RPMI8226 (cell line): ENCODE measurements around the gene PHF2.

ENCODE experiments used
- DNase-seq: peaks from one replicate; pipeline ENCODE4 v3.0.0-alpha.2; 2015

Gene PHF2

DNA sequence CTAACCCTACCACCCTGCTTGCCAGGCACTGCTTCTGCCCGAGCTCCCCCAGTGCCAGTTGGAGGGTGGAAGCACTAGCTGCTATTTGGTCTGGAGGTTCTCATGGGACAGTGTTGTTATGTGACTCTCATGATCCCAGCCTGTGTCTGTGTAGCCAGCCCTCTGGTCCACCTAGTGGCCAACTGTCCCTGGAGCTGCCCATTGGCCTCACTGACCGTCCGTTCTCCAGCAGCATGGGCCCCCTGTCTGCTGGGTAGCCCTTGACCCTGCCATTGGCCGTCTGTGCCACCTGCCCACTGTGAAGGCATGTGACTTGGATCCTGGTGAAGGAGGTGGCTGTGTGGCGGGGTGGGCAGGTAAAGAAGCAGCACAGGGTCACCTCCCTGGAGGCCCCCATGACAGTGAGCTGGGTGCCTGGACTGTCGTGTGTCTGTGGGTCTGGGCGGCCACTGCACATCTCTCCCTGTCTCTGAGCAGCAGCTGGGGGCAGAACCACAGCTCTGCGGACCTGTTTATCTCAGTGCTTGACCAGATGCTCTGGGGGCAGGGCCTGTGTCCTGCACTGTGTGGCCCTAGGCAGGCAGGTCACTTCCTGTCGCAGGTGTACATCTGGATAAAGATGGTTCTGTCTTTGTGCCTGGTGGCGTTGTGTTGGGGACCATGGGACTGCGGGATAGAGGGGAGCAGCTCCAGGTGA lies 11.4 kb downstream of the PHF2 start:
- DNase-seq = no peak

DNA sequence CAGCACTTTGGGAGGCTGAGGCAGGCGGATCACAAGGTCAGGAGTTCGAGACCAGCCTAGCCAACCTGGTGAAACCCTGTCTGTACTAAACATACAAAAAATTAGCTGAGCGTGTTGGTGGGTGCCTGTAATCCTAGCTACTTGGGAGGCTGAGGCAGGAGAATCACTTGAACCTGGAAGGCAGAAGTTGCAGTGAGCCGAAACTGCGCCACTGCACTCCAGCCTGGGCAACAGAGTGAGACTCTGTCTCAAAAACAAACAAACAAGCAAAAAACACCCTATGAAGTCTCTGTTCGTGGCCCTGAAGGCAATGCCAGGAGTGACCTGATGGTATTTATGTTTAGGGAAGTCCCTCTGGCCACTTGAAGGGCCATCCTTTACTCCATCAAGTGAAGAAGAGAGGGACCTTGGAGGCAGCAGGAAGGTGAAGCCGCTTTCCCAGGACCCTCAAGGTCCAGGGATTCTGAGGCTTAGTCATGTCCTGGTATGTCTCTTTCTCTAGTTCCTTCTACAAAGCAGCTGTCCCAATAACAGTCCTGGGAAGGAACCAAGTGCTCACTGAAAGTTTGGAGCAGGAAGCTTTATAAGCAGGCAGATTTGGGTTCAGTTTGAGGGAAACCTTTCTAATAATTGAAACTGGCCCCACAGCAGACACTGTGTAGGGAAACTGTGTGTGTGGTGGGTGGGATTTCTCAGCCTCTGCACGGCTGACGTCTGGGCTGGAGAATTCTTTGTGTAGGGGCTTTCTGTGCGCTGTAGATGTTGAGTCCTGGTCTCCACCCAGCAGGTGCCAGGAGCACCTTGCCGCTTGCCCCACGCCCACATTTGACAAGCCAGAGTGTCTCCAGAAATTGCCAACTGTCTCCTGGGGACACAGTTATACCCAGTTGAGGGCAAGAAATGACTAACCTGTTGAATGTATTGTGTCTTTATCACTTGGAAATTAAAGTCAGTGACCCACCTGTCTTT lies 12.5 kb downstream of the PHF2 start:
- DNase-seq = no peak

GRCh38 chr9:93589688-93590087 lies 13.3 kb downstream of the PHF2 start:
- no peak for DNase-seq

DNA sequence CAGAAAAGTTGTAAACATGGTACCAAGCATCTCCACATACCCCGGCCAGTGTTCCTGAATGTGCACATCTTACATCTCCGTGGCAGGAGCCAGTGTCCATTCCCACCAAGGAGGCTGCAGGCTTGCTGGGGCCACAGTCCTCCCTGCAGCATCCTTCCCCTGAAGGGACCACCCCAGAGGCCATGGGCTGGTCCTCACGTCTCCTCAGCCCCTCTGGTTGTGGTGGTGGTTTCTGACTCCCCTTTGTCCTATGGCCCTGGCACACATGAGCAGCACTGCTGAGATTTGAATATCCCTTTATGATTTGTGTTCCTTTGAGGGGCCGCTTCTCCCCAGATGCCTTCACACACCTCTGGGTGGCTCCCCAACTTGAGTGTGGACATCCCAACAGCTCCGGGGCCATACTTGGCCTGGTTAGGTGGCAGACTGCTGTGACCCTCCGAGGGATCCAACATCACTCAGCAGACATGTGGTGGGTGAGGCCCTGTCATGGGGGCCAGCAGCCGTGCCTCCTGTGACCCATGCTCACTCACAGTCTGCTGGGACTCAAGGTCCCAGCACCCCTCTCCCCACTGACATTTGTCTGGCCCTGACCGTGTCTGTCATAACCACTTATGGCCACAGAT lies 14.3 kb downstream of the PHF2 start:
- no peak for DNase-seq

DNA sequence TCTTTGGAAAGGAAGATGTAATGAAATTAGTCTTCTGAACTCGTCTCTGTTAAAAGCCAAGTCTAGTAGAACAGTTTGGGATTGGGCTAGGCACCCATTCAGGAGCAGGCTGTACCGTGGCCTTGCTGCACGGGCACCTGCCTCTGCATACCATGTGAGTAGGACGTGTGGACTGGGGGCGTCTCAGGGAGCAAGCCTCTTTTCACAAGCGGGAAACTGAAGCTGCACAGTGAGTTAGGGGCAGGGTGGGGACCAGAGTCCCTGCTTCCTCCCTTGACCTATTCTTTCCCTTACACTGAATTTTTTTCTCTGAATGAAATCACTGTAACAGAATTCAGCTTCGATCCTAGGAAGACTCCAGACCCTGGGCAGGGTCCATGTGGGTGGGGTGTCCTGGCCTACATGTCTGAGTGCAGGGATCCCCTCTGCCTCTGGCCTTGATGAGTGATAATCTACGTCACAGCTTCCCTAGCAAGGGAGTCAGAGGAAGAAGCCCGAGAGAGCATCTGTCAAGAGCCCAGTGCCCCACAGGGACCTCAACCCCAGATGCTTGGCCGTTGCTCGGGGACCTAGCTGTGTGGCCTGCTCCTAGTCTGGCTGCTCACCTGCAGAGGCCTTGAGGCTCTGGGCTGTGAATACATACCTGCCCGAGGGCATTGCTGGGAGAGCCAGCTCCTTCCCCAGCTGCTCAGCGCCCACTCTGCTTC lies 15.1 kb downstream of the PHF2 start:
- no peak for DNase-seq

GRCh38 chr9:93592008-93592642 lies 15.7 kb downstream of the PHF2 start:
- no peak for DNase-seq

- DNase-seq = peak; percentile 28
Observed at GRCh38 chr9:93592643-93593021, 16.2 kb downstream of the PHF2 start.

GRCh38 chr9:93593144-93593658 lies 16.8 kb downstream of the PHF2 start:
- DNase-seq = no peak

DNA sequence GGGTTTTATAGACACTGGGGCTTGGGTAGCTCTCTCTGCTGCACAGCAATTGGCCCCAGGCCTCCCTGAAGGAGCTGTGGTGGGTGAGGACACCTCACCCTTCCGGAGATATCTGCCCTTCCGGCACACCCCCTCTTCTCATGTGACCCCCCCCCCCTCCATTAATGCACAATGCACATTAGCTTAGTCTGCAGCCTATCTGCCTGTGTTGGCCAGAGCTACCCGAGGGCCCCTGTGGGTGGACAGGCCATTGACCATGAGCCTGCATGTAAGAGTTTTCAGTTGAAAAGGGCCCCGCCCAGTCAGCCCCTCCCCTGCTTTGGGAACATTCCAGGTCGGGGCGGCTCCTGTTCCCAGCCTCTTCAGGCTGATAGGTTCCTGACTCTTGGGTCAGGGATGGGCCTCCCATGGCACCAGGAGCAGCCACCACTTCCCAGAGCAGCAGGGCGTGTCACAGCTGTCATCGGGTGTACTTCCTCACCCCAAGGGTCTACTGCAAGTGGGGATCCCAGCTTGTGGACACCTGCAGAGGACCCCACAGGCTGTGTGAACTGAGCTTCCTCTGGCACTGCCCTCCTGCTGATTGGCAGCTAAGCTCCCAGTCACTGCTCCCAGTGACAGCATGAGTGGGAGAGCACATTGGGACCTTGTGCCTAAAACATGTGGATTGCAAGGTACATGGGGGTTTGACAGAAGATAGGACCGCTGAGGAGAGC lies 17.8 kb downstream of the PHF2 start:
- no peak for DNase-seq

DNA sequence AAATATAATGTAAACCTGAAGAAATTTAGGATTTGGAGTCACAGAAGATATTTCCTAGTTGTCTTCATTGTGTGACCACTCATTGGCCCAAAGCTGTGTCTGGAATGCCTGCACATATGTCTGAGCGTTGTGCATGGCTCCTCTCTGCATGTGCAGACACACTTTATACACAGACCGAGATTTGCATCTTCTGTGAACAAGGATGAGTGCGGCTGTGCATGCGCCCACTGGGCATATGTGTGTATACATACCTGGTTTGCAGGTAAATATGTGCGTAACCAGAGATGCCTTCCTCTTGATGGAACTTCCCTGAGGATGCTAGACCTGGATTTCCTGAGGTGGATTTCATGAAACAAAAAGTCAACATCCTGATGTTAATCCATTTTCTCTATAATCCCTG lies 19.1 kb downstream of the PHF2 start:
- DNase-seq = no peak

- DNase-seq = no peak
Observed at GRCh38 chr9:93595861-93596365, 19.5 kb downstream of the PHF2 start.

- no peak for DNase-seq
Observed at GRCh38 chr9:93596399-93596798, 20.0 kb downstream of the PHF2 start.

DNA sequence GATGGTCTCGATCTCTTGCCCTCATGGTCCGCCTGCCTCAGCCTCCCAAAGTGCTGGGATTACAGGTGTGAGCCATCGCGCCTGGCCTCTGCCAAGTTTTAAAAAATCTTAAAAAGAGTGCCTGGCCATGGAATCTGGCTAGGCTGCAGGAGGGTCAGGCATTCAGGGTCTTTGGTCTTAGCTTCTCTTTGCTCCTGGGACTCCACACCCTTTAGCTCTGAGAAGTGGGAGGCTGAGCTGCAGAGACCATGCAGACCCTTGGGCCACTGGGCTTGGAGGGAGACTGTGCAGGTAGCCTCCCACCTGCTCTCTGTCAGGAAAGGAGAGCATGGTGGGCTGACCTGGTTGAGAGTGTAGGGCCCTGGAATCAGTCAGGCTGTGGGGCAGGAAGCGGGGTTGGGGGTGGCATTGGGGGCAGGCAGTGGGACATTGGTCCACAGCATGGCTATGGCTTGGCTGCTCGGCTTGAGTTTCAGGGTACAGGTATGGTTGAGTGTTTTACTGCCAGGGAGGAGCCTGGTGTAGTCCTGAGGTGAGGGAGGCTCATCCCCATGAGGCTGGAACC lies 20.8 kb downstream of the PHF2 start:
- no peak for DNase-seq

DNA sequence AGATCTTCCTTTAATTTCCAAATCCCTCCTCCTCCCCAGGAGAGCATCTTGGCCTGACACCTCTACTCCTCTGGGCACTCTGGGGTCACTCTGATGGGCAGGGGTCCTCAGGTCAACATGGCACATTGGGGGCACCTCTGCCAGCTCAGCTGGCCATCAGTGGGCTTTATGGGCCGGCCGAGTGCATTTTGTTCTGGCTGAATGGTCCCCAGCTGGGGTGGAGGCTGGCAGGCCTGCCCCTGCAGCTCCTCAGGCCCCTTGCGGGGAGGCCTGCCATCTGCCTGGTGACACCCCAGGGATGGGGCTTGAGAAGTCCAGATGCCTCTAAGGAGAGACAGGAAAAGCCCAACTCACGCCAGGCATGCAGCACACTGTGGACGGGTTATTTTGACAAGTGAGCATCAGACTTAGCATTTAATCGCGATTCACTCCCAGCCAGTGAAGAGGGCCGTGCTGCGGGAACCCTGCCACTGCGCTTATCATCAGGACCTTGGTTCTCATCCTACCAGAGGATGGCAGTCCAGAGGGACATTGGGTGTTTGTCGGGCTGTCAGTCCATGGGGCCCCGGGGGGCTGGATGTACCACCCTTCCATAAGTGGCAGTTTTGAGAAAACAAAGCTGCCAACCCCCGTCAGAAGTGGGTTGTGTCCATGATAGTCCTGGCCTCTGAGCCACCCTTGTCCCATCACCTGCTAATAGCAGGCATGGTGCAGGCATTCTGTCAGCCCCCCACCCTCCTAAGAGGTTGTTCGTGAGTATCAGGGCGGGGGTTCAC lies 21.7 kb downstream of the PHF2 start:
- DNase-seq = no peak

GRCh38 chr9:93598647-93599241 lies 22.4 kb downstream of the PHF2 start:
- no peak for DNase-seq

GRCh38 chr9:93599571-93600403 lies 23.4 kb downstream of the PHF2 start:
- no peak for DNase-seq

DNA sequence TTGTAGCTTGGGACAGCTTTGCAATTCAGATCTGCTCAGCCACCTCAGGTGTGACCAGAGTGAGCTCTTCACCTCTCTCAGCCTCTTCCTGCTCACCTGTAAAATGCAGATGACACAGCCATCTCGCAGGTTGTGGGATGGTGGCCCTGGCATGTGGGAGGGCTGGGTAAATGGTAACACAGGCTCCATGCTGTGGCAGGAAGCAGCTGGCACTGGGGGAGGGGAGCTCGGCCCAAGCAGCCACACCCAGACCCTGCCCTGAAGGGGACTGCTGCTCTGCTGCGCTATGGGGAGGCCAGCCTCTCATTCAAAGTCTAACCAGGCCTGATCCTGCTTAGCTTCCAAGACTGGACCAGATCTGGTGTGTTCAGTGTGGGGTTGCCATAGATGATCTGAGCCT lies 24.1 kb downstream of the PHF2 start:
- peak; percentile 31 for DNase-seq

- DNase-seq = no peak
Observed at GRCh38 chr9:93601063-93601462, 24.7 kb downstream of the PHF2 start.

- no peak for DNase-seq
Observed at GRCh38 chr9:93601666-93602065, 25.3 kb downstream of the PHF2 start.
